GM23338 (cell line): ENCODE measurements around the gene THSD4. TPM values are rescaled to one million over a fixed set of nuclear protein-coding genes. Genes with fewer than 3 reads are reported as not detected.

ENCODE experiments used
- ATAC-seq: fragments of 200-7000 bp; cut with Tn5 transposase; 3 replicates; pipeline ENCODE4 v1.9.1; 2020
- DNase-seq: peaks from one replicate; pipeline ENCODE4 v3.0.0-alpha.2; 2015; ENCODE audit warnings: low spot score
- H2AFZ ChIP-seq: fragments of 200-600 bp; sonication (generic); 2 replicates; pipeline ENCODE4 v1.8.0; 2016; ENCODE audit warnings: antibody characterized with exemption, mild to moderate bottlenecking, moderate library complexity
- H3F3A ChIP-seq: fragments of 200-600 bp; sonication (generic); replicated peaks from 2 replicates; pipeline ENCODE4 v1.8.0; 2017; ENCODE audit warnings: antibody characterized with exemption, mixed run types, low read depth
- H3K27ac ChIP-seq: fragments of 200-600 bp; sonication (generic); 2 replicates; pipeline ENCODE4 v1.6.1; 2016; ENCODE audit warnings: low read depth
- H3K27me3 ChIP-seq: fragments of 200-600 bp; sonication (generic); 2 replicates; pipeline ENCODE4 v1.8.0; 2016; ENCODE audit warnings: mild to moderate bottlenecking, mixed run types, moderate library complexity; ENCODE audit not compliant: insufficient read depth
- H3K36me3 ChIP-seq: fragments of 200-600 bp; sonication (generic); 2 replicates; pipeline ENCODE4 v1.8.0; 2016; ENCODE audit warnings: mild to moderate bottlenecking; ENCODE audit not compliant: insufficient read depth
- H3K4me1 ChIP-seq: fragments of 200-600 bp; sonication (generic); 2 replicates; pipeline ENCODE4 v1.8.0; 2016; ENCODE audit warnings: mild to moderate bottlenecking, moderate library complexity; ENCODE audit not compliant: insufficient read depth
- H3K4me2 ChIP-seq: fragments of 200-600 bp; sonication (generic); 2 replicates; pipeline ENCODE4 v1.7.1; 2017; ENCODE audit warnings: mixed run types
- H3K4me3 ChIP-seq: fragments of 200-600 bp; sonication (generic); 2 replicates; pipeline ENCODE4 v1.6.1; 2016; ENCODE audit warnings: mixed run types
- H3K79me2 ChIP-seq: fragments of 200-600 bp; sonication (generic); replicated peaks from 2 replicates; pipeline ENCODE4 v1.8.0; 2017; ENCODE audit warnings: mild to moderate bottlenecking; ENCODE audit not compliant: insufficient read depth
- H3K9me2 ChIP-seq: fragments of 200-600 bp; sonication (generic); 2 replicates; pipeline ENCODE4 v1.8.0; 2017; ENCODE audit not compliant: insufficient read depth
- H4K20me1 ChIP-seq: fragments of 200-600 bp; sonication (generic); replicated peaks from 2 replicates; pipeline ENCODE4 v1.8.0; 2017; ENCODE audit warnings: mild to moderate bottlenecking; ENCODE audit not compliant: insufficient read depth
- H3K27ac Mint-ChIP-seq: 2 replicates; pipeline ENCODE4 v1.8.0; 2020; ENCODE audit warnings: inconsistent platforms, mild to moderate bottlenecking, moderate library complexity, mixed read lengths
- H3K27me3 Mint-ChIP-seq: 3 replicates; pipeline ENCODE4 v1.8.0; 2022; ENCODE audit warnings: low read depth, mild to moderate bottlenecking, moderate library complexity, mixed read lengths, inconsistent platforms; ENCODE audit not compliant: insufficient read depth, poor library complexity
- H3K36me3 Mint-ChIP-seq: 3 replicates; pipeline ENCODE4 v1.8.0; 2021; ENCODE audit warnings: low read depth, mild to moderate bottlenecking, inconsistent platforms, moderate library complexity, mixed read lengths
- H3K4me1 Mint-ChIP-seq: 3 replicates; pipeline ENCODE4 v1.8.0; 2020; ENCODE audit warnings: mild to moderate bottlenecking, inconsistent platforms, mixed read lengths
- H3K4me3 Mint-ChIP-seq: 3 replicates; pipeline ENCODE4 v1.8.0; 2021; ENCODE audit warnings: moderate library complexity, mild to moderate bottlenecking, inconsistent platforms, mixed read lengths
- H3K9me3 Mint-ChIP-seq: 3 replicates; pipeline ENCODE4 v1.8.0; 2020; ENCODE audit warnings: moderate library complexity, mild to moderate bottlenecking, inconsistent platforms, mixed read lengths
- CREB1 ChIP-seq: fragments of 250-450 bp; sonication (Bioruptor Pico); IDR thresholded peaks from 2 replicates; pipeline ENCODE4 v1.5.0; 2020; ENCODE audit warnings: low read depth, mild to moderate bottlenecking, moderate library complexity
- EZH2 ChIP-seq: fragments of 200-600 bp; sonication (generic); IDR thresholded peaks from one replicate; pipeline ENCODE4 v1.8.0; 2017; ENCODE audit warnings: antibody characterized with exemption, mild to moderate bottlenecking, low read depth; ENCODE audit not compliant: unreplicated experiment
- JUNB ChIP-seq: IDR thresholded peaks from one replicate; pipeline ENCODE4 v1.6.1; 2016; ENCODE audit warnings: antibody characterized with exemption; ENCODE audit not compliant: unreplicated experiment
- NANOG ChIP-seq: IDR thresholded peaks from 2 replicates; pipeline ENCODE4 v1.6.1; 2016; ENCODE audit warnings: antibody characterized with exemption, borderline replicate concordance
- STAT1 ChIP-seq: IDR thresholded peaks from one replicate; pipeline ENCODE4 v1.6.1; 2016; ENCODE audit warnings: antibody characterized with exemption; ENCODE audit not compliant: unreplicated experiment
- ZNF114 ChIP-seq: fragments of 250-450 bp; sonication (Bioruptor Pico); IDR thresholded peaks from 2 replicates; pipeline ENCODE4 v1.5.0; 2020; ENCODE audit warnings: mild to moderate bottlenecking, moderate library complexity
- polyA plus RNA-seq: library from polyadenylated mRNA; unstranded; fragments of >200 nt; fragmentation: Nextera tagmentation; extraction: Ambion mirVana; gene quantifications from 2 replicates; pipeline ENCODE4 v1.2.1, GENCODE V29; 2016
- total RNA-seq: library from RNA; depleted of rRNA; stranded (reverse); fragments of >200 nt; shearing (Covaris generic); gene quantifications from 2 replicates; pipeline ENCODE4 v1.2.3, GENCODE V29; 2014
- TF ChIP-seq, protein P1 (sequence below): IDR thresholded peaks from 2 replicates; pipeline ENCODE4 v1.6.1; 2016; ENCODE audit warnings: antibody characterized with exemption
- TF ChIP-seq, protein P2 (sequence below), 2 experiments: fragments of 200-600 bp in 1 of 2; sonication (generic) in 1 of 2; conservative IDR thresholded peaks; 2 replicates each; pipeline versions ENCODE4 v1.5.1 to v1.6.1; 2016 to 2017; ENCODE audit warnings: antibody characterized with exemption in 2 of 2, low read depth in 2 of 2, mild to moderate bottlenecking in 2 of 2, moderate library complexity in 1 of 2
- TF ChIP-seq, protein P3 (sequence below): fragments of 250-450 bp; sonication (Bioruptor Pico); IDR thresholded peaks from 2 replicates; pipeline ENCODE4 v1.5.0; 2020; ENCODE audit warnings: mild to moderate bottlenecking, moderate library complexity

Gene THSD4
- total and polyA plus RNA-seq, 2 experiments from 2014 or later = 2.0 to 7.4 TPM

DNA sequence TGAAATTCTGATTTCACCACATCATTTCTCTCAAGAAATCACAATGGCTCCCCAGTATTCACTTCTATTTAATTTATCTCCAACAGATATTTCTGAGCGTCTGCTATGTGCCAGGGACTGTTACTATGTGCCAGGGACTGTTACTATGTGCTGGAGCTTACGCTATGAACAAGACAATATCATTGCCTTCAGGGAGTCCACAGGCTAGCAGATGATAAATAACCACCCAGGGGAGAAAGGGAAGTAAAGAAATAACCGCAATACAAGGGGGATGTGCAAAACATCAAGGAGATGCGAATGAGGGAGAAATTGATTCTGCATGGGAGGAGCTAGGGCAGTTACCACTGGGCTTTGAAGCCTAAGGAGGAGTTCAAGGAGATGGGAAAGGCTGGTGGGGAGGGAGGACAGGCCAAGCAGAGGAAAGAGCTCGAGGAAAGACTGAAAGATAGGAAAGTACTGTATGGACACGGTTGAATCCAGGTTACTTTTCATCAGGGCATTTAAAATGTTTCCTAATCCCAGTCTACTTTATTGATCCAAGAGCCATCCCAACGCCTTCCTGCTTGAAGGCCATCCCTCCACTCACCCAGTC, 2.5 kb downstream of the THSD4 start:
- Mint-ChIP-seq H3K4me3 (no peak overlapping the region), H3K36me3 (no peaks in the 10 kb centered on the region), H3K4me1 (peaks cover 63% of the 10 kb centered on the region), H3K27me3 (peaks cover 33% of the 10 kb centered on the region), H3K9me3 (no peaks in the 10 kb centered on the region), H3K27ac (no peak overlapping the region)
- peaks cover 25% of the 10 kb centered on the region for H3K27me3 ChIP-seq
- no peak overlapping the region for H3K4me3 ChIP-seq
- no peaks in the 10 kb centered on the region for H3K9me2 ChIP-seq
- H3K4me2 ChIP-seq = no peak overlapping the region
- H3K36me3 ChIP-seq = no peaks in the 10 kb centered on the region
- H3F3A ChIP-seq = no peaks in the 10 kb centered on the region; the same call in 1 of the 2 replicates
- no peak overlapping the region for H2AFZ ChIP-seq
- H3K79me2 ChIP-seq = peaks cover 3% of the 10 kb centered on the region; the same call in 1 of the 2 replicates
- ATAC-seq (no peak), DNase-seq (no peak)
- H3K4me1 ChIP-seq = peaks cover 30% of the 10 kb centered on the region
- no peak for TF ChIP-seq NANOG
- H4K20me1 ChIP-seq = no peaks in the 10 kb centered on the region; the same call in none of the 2 replicates
- H3K27ac ChIP-seq = no peak overlapping the region

DNA sequence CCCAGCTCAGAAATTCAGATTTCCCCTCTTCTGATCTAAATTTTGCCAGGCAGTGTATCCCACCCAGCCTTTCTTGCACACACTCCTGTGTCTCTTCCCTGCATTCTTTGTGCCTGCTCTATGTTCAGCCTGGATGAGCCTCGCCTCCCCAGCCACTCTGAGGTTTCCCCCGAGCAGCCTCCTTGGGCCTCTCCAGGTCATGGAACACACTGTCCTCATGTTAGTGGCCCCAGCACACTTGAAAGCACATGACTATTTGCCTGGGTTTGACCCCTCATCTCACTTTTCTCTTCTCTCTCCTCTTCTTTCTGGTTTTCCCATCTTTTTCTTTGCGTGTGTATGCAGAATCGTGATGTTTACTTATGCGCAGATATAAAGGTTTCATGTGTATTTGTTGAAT, 3.1 kb downstream of the THSD4 start:
- H3K4me1 Mint-ChIP-seq = peaks cover 65% of the 10 kb centered on the region
- ATAC-seq = no peak
- Histone ChIP-seq H3K79me2 (peaks cover 3% of the 10 kb centered on the region; the same call in 1 of the 2 replicates), H3F3A (no peaks in the 10 kb centered on the region; the same call in 1 of the 2 replicates), H3K27me3 (peaks cover 25% of the 10 kb centered on the region), H3K4me3 (no peak overlapping the region), H3K4me1 (peaks cover 30% of the 10 kb centered on the region), H2AFZ (no peak overlapping the region), H3K9me2 (no peaks in the 10 kb centered on the region), H3K36me3 (no peaks in the 10 kb centered on the region), H3K27ac (no peak overlapping the region), H3K4me2 (no peak overlapping the region), H4K20me1 (no peaks in the 10 kb centered on the region; the same call in none of the 2 replicates)
- no peak overlapping the region for H3K4me3 Mint-ChIP-seq
- DNase-seq = no peak
- no peaks in the 10 kb centered on the region for H3K9me3 Mint-ChIP-seq
- H3K27ac Mint-ChIP-seq = no peak overlapping the region
- H3K27me3 Mint-ChIP-seq = peaks cover 33% of the 10 kb centered on the region
- H3K36me3 Mint-ChIP-seq = no peaks in the 10 kb centered on the region
- TF ChIP-seq NANOG (no peak), JUNB (no peak), EZH2 (no peak), ZNF114 (CRISPR knock-in tag) (no peak), CREB1 (CRISPR knock-in tag) (no peak), STAT1 (no peak)
- TF ChIP-seq, protein P1, sequence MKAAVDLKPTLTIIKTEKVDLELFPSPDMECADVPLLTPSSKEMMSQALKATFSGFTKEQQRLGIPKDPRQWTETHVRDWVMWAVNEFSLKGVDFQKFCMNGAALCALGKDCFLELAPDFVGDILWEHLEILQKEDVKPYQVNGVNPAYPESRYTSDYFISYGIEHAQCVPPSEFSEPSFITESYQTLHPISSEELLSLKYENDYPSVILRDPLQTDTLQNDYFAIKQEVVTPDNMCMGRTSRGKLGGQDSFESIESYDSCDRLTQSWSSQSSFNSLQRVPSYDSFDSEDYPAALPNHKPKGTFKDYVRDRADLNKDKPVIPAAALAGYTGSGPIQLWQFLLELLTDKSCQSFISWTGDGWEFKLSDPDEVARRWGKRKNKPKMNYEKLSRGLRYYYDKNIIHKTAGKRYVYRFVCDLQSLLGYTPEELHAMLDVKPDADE = no peak
- TF ChIP-seq, protein P2, sequence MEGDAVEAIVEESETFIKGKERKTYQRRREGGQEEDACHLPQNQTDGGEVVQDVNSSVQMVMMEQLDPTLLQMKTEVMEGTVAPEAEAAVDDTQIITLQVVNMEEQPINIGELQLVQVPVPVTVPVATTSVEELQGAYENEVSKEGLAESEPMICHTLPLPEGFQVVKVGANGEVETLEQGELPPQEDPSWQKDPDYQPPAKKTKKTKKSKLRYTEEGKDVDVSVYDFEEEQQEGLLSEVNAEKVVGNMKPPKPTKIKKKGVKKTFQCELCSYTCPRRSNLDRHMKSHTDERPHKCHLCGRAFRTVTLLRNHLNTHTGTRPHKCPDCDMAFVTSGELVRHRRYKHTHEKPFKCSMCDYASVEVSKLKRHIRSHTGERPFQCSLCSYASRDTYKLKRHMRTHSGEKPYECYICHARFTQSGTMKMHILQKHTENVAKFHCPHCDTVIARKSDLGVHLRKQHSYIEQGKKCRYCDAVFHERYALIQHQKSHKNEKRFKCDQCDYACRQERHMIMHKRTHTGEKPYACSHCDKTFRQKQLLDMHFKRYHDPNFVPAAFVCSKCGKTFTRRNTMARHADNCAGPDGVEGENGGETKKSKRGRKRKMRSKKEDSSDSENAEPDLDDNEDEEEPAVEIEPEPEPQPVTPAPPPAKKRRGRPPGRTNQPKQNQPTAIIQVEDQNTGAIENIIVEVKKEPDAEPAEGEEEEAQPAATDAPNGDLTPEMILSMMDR (conservative IDR thresholded peaks at IDR 0.05; ENCODE audit: low read depth in 2 of 2) = no peak
- TF ChIP-seq, protein P3, sequence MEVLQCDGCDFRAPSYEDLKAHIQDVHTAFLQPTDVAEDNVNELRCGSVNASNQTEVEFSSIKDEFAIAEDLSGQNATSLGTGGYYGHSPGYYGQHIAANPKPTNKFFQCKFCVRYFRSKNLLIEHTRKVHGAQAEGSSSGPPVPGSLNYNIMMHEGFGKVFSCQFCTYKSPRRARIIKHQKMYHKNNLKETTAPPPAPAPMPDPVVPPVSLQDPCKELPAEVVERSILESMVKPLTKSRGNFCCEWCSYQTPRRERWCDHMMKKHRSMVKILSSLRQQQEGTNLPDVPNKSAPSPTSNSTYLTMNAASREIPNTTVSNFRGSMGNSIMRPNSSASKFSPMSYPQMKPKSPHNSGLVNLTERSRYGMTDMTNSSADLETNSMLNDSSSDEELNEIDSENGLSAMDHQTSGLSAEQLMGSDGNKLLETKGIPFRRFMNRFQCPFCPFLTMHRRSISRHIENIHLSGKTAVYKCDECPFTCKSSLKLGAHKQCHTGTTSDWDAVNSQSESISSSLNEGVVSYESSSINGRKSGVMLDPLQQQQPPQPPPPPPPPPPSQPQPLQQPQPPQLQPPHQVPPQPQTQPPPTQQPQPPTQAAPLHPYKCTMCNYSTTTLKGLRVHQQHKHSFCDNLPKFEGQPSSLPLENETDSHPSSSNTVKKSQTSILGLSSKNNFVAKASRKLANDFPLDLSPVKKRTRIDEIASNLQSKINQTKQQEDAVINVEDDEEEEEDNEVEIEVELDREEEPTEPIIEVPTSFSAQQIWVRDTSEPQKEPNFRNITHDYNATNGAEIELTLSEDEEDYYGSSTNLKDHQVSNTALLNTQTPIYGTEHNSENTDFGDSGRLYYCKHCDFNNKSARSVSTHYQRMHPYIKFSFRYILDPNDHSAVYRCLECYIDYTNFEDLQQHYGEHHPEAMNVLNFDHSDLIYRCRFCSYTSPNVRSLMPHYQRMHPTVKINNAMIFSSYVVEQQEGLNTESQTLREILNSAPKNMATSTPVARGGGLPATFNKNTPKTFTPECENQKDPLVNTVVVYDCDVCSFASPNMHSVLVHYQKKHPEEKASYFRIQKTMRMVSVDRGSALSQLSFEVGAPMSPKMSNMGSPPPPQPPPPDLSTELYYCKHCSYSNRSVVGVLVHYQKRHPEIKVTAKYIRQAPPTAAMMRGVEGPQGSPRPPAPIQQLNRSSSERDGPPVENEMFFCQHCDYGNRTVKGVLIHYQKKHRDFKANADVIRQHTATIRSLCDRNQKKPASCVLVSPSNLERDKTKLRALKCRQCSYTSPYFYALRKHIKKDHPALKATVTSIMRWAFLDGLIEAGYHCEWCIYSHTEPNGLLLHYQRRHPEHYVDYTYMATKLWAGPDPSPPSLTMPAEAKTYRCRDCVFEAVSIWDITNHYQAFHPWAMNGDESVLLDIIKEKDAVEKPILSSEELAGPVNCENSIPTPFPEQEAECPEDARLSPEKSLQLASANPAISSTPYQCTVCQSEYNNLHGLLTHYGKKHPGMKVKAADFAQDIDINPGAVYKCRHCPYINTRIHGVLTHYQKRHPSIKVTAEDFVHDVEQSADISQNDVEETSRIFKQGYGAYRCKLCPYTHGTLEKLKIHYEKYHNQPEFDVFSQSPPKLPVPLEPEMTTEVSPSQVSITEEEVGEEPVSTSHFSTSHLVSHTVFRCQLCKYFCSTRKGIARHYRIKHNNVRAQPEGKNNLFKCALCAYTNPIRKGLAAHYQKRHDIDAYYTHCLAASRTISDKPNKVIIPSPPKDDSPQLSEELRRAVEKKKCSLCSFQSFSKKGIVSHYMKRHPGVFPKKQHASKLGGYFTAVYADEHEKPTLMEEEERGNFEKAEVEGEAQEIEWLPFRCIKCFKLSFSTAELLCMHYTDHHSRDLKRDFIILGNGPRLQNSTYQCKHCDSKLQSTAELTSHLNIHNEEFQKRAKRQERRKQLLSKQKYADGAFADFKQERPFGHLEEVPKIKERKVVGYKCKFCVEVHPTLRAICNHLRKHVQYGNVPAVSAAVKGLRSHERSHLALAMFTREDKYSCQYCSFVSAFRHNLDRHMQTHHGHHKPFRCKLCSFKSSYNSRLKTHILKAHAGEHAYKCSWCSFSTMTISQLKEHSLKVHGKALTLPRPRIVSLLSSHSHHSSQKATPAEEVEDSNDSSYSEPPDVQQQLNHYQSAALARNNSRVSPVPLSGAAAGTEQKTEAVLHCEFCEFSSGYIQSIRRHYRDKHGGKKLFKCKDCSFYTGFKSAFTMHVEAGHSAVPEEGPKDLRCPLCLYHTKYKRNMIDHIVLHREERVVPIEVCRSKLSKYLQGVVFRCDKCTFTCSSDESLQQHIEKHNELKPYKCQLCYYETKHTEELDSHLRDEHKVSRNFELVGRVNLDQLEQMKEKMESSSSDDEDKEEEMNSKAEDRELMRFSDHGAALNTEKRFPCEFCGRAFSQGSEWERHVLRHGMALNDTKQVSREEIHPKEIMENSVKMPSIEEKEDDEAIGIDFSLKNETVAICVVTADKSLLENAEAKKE (CRISPR knock-in tag) = no peak
